Chondrocyte (in vitro differentiated cells): ENCODE data around the gene FGF18. TPM values are rescaled to one million over a fixed set of nuclear protein-coding genes. Genes with fewer than 3 reads are reported as not detected.
"Not testable (repeated sequence)": the region's sequence is repeated elsewhere in the genome, so short reads cannot be mapped to it uniquely, and the experiment has no call there.

Source experiments
- DNase-seq: peaks from one replicate; pipeline ENCODE4 v3.0.0; 2021; ENCODE audit warnings: mixed read lengths, low spot score
- H3K27ac Mint-ChIP-seq: one replicate; pipeline ENCODE4 v1.8.0; 2021; ENCODE audit warnings: mild to moderate bottlenecking, moderate library complexity, mixed read lengths; ENCODE audit not compliant: unreplicated experiment
- H3K27me3 Mint-ChIP-seq: 2 replicates; pipeline ENCODE4 v1.8.0; 2021; ENCODE audit warnings: low read depth, mixed read lengths
- H3K36me3 Mint-ChIP-seq: 2 replicates; pipeline ENCODE4 v1.8.0; 2021; ENCODE audit warnings: low read depth, mixed read lengths
- H3K4me1 Mint-ChIP-seq: 2 replicates; pipeline ENCODE4 v1.8.0; 2021; ENCODE audit warnings: low read depth, mild to moderate bottlenecking, mixed read lengths
- H3K4me3 Mint-ChIP-seq: one replicate; pipeline ENCODE4 v1.8.0; 2021; ENCODE audit warnings: mild to moderate bottlenecking, moderate library complexity, mixed read lengths; ENCODE audit not compliant: unreplicated experiment
- H3K9me3 Mint-ChIP-seq: 2 replicates; pipeline ENCODE4 v1.8.0; 2021; ENCODE audit warnings: low read depth, mixed read lengths
- total RNA-seq: library from RNA; stranded (reverse); gene quantifications from 3 replicates; pipeline ENCODE4 v1.2.1, GENCODE V29; 2021
- TF ChIP-seq, protein P1 (sequence below): fragments of 200-600 bp; sonication (generic); IDR thresholded peaks from 2 replicates; pipeline ENCODE4 v1.5.0; 2021; ENCODE audit warnings: antibody characterized with exemption, mild to moderate bottlenecking, moderate library complexity

Gene FGF18
- total RNA-seq, 1 donor from 2014 or later, result 2.1 TPM

DNA sequence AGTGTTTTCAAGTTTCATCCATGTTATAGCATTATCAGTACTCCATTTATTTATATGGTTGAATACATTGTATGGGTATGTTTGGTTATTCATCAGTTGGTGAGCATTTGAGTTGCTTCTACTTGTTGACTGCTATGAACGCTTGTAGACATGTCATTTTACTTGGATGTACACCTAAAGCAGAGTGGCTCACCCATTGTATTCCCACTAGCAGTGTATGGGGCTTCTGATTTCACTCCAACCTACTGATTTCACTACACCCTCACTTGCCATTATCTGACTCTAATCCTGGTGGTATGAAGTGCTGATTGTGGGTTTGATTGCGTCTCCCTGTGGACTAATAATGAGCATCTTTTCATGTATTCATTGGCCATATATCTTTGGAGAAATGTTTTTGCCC is 22.3 kb upstream of the FGF18 start:
- Mint-ChIP-seq H3K4me3 (no peak overlapping the region), H3K27ac (no peak overlapping the region)

GRCh38 chr5:171397599-171397998 is 21.8 kb upstream of the FGF18 start:
- no peak for DNase-seq
- TF ChIP-seq, protein P1, sequence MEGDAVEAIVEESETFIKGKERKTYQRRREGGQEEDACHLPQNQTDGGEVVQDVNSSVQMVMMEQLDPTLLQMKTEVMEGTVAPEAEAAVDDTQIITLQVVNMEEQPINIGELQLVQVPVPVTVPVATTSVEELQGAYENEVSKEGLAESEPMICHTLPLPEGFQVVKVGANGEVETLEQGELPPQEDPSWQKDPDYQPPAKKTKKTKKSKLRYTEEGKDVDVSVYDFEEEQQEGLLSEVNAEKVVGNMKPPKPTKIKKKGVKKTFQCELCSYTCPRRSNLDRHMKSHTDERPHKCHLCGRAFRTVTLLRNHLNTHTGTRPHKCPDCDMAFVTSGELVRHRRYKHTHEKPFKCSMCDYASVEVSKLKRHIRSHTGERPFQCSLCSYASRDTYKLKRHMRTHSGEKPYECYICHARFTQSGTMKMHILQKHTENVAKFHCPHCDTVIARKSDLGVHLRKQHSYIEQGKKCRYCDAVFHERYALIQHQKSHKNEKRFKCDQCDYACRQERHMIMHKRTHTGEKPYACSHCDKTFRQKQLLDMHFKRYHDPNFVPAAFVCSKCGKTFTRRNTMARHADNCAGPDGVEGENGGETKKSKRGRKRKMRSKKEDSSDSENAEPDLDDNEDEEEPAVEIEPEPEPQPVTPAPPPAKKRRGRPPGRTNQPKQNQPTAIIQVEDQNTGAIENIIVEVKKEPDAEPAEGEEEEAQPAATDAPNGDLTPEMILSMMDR, result no peak
- Mint-ChIP-seq H3K4me3 (no peak overlapping the region), H3K27ac (no peak overlapping the region), H3K9me3 (no peaks in the 10 kb centered on the region), H3K4me1 (peaks cover 52% of the 10 kb centered on the region), H3K36me3 (peaks cover 43% of the 10 kb centered on the region), H3K27me3 (no peaks in the 10 kb centered on the region)

More for the DNA sequence above, 22.3 kb upstream of the FGF18 start:
- Mint-ChIP-seq H3K27me3 (no peaks in the 10 kb centered on the region), H3K36me3 (peaks cover 45% of the 10 kb centered on the region), H3K9me3 (no peaks in the 10 kb centered on the region), H3K4me1 (peaks cover 57% of the 10 kb centered on the region)
- TF ChIP-seq, protein P1, result no peak
- no peak for DNase-seq

DNA sequence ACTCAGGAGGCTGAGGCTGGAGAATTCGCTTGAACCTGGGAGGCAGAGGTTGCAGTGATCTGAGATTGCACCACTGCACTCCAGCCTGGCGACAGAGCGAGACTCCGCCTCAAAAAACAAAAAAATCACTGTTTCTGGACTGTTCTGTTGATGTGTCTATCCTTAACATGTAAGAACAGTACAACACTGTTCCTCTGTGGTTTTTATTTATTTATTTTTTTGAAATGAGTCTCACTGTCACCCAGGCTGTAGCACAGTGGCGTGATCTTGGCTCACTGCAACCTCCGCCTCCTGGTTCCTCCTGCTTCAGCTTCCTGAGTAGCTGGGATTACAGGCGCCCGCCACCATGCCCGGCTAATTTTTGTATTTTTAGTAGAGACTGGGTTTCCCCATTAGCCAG is 20.8 kb upstream of the FGF18 start:
- not testable (repeated sequence) for H3K4me3 Mint-ChIP-seq, DNase-seq, H3K27me3 Mint-ChIP-seq, H3K27ac Mint-ChIP-seq, H3K9me3 Mint-ChIP-seq
- H3K36me3 Mint-ChIP-seq, result peaks cover 35% of the 10 kb centered on the region
- H3K4me1 Mint-ChIP-seq, result peaks cover 44% of the 10 kb centered on the region

GRCh38 chr5:171400169-171400568 is 19.3 kb upstream of the FGF18 start:
- Mint-ChIP-seq H3K4me3 (no peak overlapping the region), H3K27ac (peak overlapping the region; percentile 57), H3K4me1 (peaks cover 44% of the 10 kb centered on the region), H3K27me3 (no peaks in the 10 kb centered on the region), H3K36me3 (peaks cover 33% of the 10 kb centered on the region), H3K9me3 (no peaks in the 10 kb centered on the region)
- TF ChIP-seq, protein P1, result no peak
- DNase-seq, result no peak

DNA sequence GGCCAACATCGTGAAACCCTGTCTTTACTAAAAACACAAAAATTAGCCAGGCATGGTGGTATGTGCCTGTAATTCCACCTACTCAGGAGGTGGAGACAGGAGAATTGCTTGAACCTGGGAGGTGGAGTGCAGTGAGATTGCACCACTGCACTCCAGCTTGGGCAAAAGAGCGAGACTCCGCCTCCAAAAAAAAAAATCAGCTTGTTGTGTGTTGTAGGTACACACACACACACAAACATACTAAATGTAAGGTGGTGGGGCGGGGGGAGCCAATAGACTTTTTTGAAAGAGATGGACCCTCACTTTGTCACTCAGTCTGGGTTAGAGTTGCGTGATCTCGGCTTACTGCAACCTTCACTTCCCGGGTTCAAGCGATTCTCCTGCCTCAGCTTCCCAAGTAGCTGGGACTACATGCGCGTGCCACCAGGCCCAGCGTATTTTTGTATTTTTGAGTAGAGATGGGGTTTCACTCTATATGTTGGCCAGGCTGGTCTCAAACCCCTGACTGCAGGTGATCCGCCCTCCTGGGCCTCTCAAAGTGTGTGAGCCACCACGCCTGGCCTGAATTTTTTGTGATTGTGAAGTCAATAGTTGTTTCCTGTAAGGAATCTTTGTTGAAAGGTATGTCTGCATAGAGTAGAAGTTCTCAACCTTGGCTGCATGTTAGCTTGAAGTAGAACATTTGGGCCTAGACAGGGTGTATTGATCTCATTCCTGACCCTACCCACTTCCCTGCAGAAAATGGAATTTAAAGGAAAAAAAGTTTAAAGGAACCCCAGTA is 18.1 kb upstream of the FGF18 start:
- TF ChIP-seq, protein P1, result no peak
- H3K36me3 Mint-ChIP-seq, result peaks cover 36% of the 10 kb centered on the region
- DNase-seq, result no peak
- H3K4me3 Mint-ChIP-seq, result no peak overlapping the region
- no peaks in the 10 kb centered on the region for H3K9me3 Mint-ChIP-seq
- H3K27me3 Mint-ChIP-seq, result no peaks in the 10 kb centered on the region
- no peak overlapping the region for H3K27ac Mint-ChIP-seq
- peaks cover 50% of the 10 kb centered on the region for H3K4me1 Mint-ChIP-seq

DNA sequence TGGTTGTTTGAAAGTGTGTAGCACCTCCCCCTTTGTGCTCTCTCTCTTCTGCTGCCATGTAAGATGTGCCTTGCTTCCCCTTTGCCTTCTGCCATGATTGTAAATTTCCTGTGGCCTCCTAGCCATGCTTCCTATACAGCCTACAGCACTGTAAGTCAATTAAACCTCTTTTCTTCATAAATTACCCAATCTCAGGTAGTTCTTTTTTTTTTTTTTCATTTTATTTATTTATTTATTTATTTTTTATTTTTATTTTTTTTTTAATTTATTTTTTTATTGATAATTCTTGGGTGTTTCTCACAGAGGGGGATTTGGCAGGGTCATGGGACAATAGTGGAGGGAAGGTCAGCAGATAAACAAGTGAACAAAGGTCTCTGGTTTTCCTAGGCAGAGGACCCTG is 16.7 kb upstream of the FGF18 start:
- not testable (repeated sequence) for H3K4me3 Mint-ChIP-seq, H3K27me3 Mint-ChIP-seq, H3K27ac Mint-ChIP-seq, DNase-seq, H3K9me3 Mint-ChIP-seq
- H3K4me1 Mint-ChIP-seq, result peaks cover 49% of the 10 kb centered on the region
- peaks cover 38% of the 10 kb centered on the region for H3K36me3 Mint-ChIP-seq
